HG03571 (cell line): ENCODE data around the gene RHEX.

Source experiments
- ATAC-seq: cut with Tn5 transposase; IDR thresholded peaks from one replicate; pipeline ENCODE4 v1.9.1; 2021; ENCODE audit not compliant: unreplicated experiment

Gene RHEX

DNA sequence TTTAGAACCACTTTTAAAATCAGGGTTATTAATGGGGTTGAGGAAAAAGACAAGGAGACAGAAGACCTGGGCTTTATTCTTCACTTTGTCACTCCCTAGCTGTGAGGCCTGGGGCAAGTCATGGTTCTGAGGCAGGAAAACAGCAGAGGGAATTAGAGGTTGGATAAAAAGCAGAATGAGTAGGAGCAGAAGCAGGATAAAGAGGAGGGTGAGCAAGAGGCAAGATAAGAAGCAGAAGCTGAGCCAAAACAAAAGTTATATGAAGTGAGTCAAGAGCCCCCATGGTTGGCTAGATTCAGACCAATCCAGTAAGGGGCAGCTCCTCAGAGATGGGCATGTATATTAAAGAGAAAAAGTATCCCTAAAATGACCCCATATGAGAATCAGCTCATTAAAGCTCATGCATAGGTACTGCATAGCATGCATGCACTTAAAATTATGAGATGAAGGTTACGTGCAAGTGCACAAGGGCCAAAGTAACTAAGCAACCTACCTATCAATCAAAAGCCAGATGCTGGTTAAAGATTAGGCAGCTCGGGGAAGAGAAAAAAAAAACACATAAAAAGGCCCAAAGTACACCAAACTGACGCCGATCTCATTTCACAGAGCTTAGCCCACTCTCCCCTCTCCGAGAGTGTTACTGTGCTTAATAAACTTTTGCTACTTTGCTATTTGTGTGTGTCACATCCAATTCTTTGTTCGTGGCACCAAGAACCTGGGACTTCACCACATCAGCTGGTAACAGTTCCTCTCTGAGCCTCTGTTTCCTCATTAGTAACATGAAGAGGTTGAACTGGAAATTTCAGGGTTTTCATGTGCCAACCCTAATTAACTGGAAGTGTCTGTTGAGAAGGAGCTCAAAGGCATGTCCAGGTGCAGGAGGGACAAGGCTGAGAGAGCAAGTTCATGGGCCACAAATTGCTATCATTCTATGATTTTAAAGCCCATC is 62.0 kb downstream of the RHEX start:
- ATAC-seq: no peak

DNA sequence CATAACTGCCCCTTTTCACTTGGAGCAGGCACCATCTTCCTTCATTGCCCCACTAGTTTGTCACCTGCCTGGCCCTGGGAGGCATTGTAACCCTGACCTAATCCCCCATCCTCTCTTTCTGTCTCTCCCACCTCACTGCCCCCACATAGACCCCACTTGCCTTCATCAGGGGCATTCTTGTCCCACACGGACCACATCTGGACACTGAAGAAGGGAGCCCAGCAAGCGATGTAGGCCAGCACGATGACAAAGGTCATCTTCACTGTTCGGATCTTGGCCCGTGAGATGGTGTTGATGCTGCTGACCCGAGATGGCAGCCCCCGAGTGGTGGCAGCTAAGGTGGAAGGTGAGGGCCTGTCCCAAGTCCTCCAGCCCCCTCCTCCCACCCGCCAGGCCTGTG is 62.8 kb downstream of the RHEX start:
- ATAC-seq: no peak

DNA sequence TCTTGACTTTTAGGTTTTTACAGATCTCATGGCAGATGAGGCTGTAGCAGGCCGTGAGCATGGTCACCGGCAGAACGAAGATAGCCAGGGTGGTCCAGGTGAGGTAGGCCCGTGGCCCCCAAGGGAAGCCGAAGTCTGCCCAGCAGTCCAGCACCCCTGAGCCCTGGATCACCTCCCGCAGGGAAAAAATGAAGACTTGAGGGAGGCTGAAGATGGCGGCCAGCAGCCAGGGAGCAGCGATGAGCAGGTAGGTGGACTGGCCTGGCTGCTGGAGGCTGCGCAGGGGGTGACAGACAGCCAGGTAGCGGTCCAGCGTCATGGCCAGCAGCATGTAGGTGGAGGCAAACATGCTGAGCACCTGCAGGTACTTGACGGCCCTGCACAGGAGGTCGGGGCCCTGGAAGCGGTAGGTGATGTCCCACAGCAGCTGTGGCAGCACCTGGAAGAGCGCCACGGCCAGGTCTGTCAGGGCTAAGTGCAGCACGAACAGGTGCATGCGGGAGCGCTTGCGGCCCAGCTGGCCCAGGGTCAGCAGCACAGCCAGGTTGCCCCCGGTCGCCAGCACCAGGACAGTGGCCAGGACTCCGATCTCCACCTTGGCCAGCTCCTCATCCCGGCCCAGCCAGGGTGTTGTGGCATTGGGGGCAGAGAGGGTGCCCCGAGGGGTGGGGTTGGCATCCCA is 63.4 kb downstream of the RHEX start:
- ATAC-seq: no peak

DNA sequence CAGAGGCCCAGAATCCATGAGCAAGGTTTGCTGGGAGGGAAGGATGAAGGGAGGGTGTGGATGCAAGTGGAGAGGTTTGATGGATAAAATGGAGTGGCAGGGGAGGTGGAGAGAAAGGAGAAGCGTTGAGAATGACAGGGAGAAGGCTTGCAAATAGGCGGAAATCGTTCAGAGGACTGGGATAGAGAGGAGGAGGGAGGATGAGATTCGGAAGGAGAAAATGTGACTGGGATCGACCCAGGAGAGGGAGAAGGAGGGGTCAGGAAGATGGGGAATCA is 63.8 kb downstream of the RHEX start:
- no peak for ATAC-seq

DNA sequence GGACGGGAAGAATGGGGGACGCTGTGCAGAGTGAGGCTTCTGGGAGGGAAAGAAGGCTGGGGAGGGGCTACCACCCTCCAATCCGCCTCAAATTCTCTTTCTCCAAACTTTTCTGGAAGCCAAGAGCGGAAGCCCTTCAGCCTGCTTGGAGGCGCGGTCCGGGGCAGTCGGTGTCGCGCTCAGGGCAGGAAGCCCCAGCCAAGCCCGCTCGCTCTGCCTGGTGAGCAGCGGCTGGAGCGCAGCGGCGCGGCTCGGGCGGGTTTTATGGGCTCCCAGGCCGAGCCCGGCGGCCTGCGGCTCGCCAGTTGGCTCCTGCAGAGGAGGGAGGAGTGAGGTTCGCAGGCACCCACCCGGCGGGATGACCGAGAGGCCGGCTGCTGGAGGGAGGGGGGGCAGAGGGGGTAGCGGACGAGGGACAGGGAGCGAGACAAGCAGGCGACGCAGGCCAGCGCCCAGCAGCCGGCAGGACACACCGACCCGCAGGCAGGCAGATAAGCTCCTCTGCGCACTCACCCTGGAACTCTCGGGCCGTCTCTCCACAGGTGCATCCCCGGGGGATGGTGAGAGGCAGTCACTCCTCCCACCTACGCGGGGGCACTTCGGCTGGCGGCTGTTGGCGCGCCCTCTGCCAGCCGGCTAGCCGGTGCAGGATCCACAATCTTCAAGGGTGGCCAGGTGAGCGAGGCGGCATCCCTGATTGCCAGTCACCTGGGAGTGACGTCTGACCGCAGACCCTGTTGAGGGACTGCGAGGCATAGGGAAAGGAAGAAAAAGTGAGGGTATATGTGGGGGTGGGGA is 64.4 kb downstream of the RHEX start, which contains the start of gene AVPR1B:
Gene AVPR1B (minus strand): TSS at position 238 of the 798 bp plus-strand sequence. CDS start 498 bp downstream, outside the sequence.
- ATAC-seq: no peak

DNA sequence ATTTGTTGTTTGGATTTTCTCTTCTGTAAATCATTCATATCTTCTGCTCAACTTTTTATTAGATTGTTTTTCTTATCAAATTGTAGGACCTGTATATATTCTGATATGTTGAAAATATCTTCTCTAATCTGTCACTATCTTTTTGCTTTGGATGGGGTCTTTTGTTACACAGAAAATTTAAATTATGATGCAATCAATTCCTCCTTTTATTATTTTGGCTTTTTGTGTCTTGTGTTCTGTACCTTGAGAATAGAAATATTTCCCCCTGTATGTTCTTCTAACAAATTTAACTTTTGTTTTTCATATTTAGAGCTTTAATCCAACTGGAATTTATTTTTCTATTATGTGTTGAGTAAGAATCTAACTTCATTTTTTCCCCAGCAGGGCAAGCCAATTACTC is 67.4 kb downstream of the RHEX start:
- ATAC-seq: no peak

DNA sequence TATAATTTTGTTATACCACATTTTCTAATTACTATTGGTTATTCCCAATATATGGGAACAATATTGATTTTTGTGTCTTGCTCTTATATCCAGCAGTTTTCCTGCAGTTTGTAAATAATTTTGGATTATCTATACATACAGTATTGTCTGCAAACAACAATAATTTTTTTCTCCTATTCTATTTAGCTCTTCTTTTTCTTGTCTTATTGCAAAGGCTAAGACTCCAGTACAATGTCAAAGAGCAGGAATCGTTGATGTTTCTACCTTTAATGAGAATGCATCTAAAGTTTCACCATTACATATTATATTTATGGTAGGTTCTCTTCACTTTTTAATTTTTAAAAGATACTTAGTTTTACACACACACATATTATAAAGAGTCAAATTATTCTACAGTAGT is 68.3 kb downstream of the RHEX start:
- ATAC-seq: no peak

DNA sequence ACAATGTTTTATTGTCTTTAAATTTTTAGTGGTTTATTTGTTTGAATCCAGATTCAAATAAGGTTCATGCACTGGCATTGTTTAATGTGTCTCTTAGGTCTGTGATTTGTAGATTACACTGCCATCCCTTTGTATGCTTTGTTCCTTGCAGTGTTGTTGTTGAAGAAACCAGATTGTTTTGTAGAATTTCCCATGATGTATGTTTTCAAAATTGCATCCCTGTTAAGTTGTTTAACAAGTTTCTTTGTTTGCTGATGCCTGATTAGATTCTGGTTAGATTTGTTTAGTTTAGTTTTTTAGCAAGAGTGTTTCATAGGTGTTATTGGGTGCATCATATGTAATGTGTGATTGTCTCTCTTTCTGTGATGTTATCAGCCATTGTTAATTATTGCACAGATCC is 69.7 kb downstream of the RHEX start:
- ATAC-seq: no peak

DNA sequence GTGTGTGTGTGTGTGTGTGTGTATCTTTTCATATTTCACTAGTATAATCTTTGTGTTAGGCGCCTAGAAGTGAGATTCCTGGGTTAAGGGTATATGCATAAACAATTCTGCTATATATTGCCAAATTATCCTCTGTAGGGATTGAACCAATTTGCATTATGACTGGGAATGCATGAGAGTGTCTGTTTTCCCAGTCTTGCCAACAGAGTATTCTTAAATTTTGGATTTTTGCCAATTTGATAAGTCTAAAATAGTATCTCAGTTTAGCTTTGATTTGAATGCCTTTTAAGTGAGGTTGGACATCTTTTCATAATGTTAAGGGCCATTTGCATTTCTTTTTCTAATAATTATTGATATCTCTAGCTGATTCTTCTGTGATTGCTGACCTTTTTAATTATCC is 72.4 kb downstream of the RHEX start:
- no peak for ATAC-seq

DNA sequence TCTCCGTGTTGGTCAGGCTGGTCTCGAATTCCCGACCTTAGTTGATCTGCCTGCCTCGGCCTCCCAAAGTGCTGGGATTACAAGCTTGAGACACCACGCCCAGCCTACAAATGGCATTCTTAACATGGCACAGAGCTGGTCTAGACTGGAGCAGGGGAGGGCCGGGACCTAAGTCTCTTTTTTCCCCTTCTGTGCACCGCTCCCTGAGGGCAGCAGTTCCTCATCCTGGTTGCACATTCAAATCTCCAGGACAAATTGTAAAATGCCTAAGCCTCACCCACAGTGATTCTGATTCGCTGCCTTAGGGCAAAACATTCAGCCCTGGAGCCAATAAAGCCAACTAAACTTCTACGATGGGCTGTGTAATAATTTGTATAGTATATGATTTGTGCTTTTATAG is 74.4 kb downstream of the RHEX start:
- no peak for ATAC-seq

DNA sequence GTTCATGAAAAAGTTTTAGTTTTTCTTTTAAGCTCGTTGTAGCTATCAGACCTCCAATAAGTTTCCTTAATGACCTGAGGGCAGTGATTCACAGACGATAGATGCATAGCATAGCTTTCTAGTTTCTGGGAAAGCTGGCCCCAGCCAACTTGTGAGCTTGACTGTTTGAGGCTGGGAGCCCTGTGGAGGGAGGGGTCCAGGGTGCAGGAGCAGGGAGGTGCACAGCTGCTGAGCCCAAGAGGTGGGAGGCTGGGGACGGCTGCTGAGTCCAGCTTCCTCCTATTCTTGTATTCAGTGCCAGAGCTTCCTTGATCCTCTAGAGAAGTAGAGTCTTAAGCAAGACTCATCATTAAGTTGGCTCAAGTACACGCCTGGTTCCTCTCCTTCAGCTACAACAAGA is 75.2 kb downstream of the RHEX start:
- no peak for ATAC-seq

DNA sequence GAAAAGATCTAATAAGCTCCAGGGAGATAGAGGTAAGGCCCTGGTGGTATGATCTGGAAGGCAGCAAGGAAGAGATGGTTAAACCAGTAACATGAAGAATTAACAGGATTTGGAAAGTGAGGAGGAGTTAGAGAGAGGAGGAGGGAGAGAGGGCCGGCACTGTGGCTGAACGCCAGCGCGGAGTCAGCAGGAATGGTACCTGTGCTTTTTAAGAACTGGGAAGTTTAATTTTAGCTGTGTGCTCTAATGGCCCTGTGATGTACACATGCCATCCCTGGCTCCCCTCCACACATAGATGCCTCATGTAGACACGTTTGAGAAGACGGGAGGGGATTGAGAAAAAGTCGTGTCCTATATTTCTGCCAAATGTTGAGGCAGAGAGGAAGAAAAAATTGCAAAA is 78.1 kb downstream of the RHEX start:
- ATAC-seq: no peak

DNA sequence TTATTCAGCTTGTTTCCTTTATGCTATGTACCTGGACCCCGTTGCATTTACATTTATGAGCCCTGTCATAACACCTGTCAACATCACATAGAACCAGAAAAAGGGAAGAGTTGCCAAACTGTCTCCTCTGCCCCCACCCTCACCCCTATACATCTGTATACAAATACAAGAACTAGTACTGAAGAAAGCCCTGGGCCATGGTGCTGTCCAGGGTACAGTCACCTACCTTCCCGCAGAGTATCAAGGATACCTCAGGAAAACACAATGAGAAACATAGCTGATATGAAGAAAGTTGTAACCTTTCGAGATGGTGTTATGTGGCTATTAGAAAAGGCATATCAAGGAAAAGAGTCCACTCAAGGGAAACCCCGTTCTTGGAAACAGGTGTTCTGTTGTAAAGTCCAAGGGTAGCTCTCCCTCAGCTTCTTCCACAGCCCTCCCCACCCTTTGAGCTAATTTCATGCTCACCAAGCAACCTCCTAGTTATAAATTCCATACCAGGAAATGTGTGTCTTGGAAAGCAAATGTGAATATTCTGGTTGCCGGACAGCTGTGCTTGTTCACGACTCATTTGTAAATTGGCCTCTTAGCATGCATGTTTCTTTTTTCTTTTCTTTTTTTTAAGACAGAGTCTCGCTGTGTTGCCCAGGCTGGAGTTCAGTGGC is 80.9 kb downstream of the RHEX start:
- ATAC-seq: no peak

DNA sequence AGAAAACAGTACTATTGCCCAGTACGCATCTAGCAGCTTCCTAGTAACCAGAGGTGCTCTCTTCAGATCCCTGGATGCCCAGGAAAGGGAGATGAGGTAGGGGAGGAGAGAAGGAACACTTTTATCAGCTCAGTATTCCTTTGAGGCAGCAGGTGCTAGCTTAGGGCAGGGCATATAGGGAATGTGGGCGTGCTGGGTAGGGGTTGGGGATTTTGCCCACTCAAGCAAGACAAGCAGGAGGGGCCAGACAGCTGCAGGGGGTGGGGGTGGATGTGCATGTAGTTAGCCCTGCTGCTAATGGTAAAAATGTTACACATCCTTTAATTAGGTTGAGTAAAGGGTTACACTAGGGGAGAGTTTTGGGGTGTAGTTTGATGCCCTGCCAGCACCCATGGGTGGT is 82.3 kb downstream of the RHEX start:
- ATAC-seq: no peak

DNA sequence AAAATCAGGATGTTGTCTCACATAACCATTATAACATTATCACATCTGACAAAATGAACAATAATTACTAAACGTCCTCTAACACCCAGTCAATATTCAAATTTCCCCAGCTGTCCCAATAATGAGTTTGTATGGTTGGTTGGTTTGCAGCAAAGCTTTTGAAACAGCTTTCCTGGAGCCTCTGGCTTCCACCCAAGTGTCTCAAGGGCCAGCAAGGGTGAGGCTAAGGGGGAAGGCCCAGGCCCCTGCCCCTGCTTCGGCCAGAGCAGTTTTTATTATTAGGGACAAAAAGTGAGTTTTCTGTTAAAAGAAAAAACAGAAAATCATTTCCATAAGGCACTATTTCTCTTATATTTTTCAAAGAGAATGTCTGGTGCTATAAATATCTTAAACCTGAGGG is 83.3 kb downstream of the RHEX start:
- no peak for ATAC-seq

DNA sequence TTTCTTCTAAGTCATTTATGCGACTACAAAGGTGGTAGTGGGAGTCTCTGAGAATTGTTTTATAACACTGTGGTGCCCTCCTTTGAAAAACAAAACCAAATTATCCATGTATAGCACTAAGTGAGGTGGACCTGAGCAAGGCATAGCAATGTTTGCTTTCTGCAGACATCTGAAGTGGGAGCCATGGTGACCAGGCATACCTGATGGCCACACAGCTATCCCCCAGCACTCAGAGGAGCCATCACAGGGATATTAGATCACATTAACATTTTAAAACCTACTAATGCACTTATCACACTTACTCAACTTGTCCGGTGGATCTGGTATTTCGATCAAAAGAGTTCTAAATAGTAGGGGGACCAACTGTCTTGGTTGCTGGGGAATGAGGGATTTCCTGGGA is 89.0 kb downstream of the RHEX start:
- no peak for ATAC-seq

DNA sequence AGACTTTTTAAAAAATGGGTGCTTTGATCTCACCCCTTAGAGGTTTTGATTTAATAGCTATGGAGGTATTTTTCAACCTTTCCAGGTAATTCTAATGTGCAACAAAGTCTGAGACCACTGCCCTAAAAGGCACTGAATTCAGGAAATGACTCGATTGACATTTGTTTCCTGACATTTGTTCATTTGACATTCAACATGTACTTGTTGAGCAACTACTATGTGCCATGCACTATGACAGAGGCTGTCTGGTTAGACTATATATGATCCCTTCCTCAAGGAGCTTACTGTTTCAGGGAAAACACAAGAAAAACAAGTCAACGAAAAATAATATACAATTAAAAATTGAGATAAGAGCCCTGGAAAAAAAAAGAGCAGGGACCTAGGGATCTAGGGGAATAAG is 89.8 kb downstream of the RHEX start:
- ATAC-seq: no peak

DNA sequence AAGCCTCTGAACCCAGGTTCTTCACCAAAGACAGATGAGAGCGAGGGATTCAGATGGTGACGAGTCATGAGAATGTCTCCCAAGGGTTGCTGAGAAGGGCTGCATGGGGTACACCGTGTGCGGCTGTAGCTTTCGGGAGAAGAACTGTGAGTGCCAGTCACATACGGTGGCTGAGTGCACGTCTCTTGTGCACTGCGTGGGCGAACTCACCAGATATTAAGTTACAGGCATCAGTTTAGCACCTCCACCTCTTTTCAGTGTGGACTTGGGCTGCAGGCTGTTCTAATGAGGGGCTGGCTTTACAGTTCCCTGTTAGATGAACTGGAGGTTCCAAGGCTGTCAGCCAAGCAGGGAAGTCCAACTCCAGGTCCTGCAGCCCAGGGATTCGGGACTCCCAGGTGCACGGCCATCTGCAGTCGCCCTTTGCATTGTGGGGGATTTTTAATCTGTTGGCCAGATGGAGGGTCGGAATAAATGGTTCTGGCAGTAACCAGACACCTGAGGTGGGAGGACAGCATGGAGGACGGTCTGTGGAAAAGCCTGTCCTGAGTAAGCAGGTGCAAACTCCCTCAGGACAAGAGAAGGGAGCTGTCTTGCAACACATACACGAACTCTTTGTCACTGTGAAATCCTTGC is 90.7 kb downstream of the RHEX start:
- ATAC-seq: no peak

DNA sequence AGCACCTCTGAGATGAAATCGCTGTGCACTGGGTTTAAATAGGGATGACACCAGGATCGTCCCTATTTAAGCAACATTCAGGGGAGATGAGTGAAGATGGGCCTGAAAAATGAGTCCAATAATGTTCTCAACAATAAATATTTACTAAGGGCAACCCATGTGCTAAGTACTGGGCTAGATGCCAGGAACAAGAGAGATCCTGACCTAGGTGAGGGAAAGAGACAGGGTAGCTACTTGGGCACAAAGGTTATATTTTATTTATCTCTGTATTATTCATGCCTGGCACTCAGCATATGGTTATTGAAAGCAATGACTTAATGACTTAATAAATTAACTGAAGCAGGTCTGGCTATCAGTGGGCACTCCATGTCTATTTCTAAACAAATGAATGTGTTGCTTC is 91.6 kb downstream of the RHEX start:
- ATAC-seq: no peak

DNA sequence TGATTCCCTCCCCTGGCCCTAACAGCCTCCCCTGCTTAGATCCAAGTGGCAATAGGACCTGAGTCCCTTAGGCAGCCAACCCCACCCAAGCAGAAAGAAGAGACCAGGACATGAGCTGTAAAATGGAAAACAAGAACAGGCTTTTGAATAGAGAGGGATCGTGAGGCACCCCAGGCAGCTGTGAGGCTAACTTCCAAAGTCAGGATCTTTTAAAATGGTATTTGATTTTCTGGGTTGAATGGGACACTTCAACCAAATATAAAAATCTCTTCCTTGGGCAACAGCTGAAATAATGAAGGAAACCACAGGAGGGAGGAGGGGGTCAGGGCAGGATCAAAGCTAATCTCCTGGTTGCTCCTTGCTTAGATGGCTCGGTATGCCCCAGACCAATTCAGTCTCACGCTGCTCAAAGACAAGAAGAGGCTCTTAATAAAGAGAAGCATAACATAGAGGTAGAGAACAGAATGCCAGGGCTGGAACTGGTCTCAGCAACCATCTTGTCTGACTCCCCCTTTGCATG is 92.9 kb downstream of the RHEX start:
- ATAC-seq: no peak
